Heart right ventricle (tissue), 16 donors: ENCODE data around the gene PCDHA9. TPM values are rescaled to one million over a fixed set of nuclear protein-coding genes. Genes with fewer than 3 reads are reported as not detected.
A peak's percentile ranks its signal among the peaks of the same experiment; 100 is the strongest.
"Not testable (repeated sequence)": the region's sequence is repeated elsewhere in the genome, so short reads cannot be mapped to it uniquely, and the experiment has no call there.

Source experiments
- ATAC-seq, 8 donors: fragments of 200-7000 bp; cut with Tn5 transposase; one replicate each; pipeline ENCODE4 v1.9.1; 2020; ENCODE audit warnings: mild to moderate bottlenecking in 8 of 8, moderate library complexity in 8 of 8, moderate number of reproducible peaks in 1 of 8
- DNase-seq, 2 donors: peaks; one replicate each; pipeline ENCODE4 v3.0.0-alpha.2; 2020
- H3K27ac ChIP-seq, 10 donors: fragments of 200-600 bp; sonication (generic) in 2 of 10; one replicate each; pipeline versions ENCODE4 v1.5.0 to v1.8.0; 2020 to 2022; ENCODE audit warnings: mild to moderate bottlenecking in 3 of 10
- H3K27me3 ChIP-seq, 7 donors: fragments of 200-600 bp; one replicate each; pipeline ENCODE4 v1.8.0; 2021 to 2022; ENCODE audit warnings: mild to moderate bottlenecking in 2 of 7
- H3K36me3 ChIP-seq, 9 donors: fragments of 200-600 bp; sonication (generic) in 1 of 9; one replicate each; pipeline versions ENCODE4 v1.5.0 to v1.8.0; 2020 to 2022; ENCODE audit warnings: mild to moderate bottlenecking in 2 of 9
- H3K4me1 ChIP-seq, 9 donors: fragments of 200-600 bp; sonication (generic) in 1 of 9; one replicate each; pipeline versions ENCODE4 v1.5.0 to v1.8.0; 2020 to 2022; ENCODE audit warnings: mild to moderate bottlenecking in 4 of 9
- H3K4me3 ChIP-seq, 10 donors: fragments of 200-600 bp; sonication (generic) in 2 of 10; one replicate each; pipeline versions ENCODE4 v1.5.0 to v1.8.0; 2020 to 2022; ENCODE audit warnings: mild to moderate bottlenecking in 7 of 10, moderate library complexity in 2 of 10
- H3K9me3 ChIP-seq, 11 donors: fragments of 200-600 bp in 10 of 11; sonication (generic) in 2 of 11; one replicate each; pipeline versions ENCODE4 v1.5.0 to v1.8.0; 2013 to 2022; ENCODE audit warnings: mild to moderate bottlenecking in 2 of 11, control low read depth in 1 of 11, moderate library complexity in 1 of 11
- WGBS, 2 donors: extraction: QIAGEN DNeasy Blood & Tissue Kit; methylation state at CpG; one replicate each; pipeline ENCODE4 v1.1.7; 2013; ENCODE audit warnings: inconsistent platforms in 1 of 2; 5-methylcytosine and 5-hydroxymethylcytosine counted together
- intact Hi-C, 10 donors: fragments of 100-400 bp; cut with DNase I; formaldehyde crosslinking; loops; one replicate each; pipeline versions ENCODE4 v1.11.1 to v1.14.2; 2022
- polyA plus RNA-seq, 2 donors: library from polyadenylated mRNA; stranded (reverse); fragments of 200-250 nt; gene quantifications; one replicate each; pipeline ENCODE4 v1.2.3, GENCODE V29; 2013
- total RNA-seq, 10 donors: library from RNA; stranded (reverse); fragmentation: NEBNext Ultra II Directional in 3 of 10; extraction: Animal tissue kit (Norgen Biotek cat#: 25700) in 3 of 10; gene quantifications; one replicate each; pipeline versions ENCODE4 v1.2.1 to v1.2.4, GENCODE V29; 2021 to 2023
- TF ChIP-seq, protein P1 (sequence below), 9 donors: fragments of 200-600 bp; sonication (generic) in 2 of 9; IDR thresholded peaks; one replicate each; pipeline versions ENCODE4 v1.5.0 to v1.8.0; 2021 to 2022; ENCODE audit warnings: antibody characterized with exemption in 9 of 9, mild to moderate bottlenecking in 5 of 9, moderate library complexity in 1 of 9
- donor health status: Arrhythmogenic right ventricular cardiomyopathy.
- donor health status: ischemic (EF 13 %, LVEDD 7.1; RV severe dilation, severe dysfunction).
- donor health status: healthy with polysubstance abuse.
- donor health status: DM: no; HTN: yes; CAD: no.
- donor health status: DM: no; HTN: no; CAD: no.
- donor health status: ischemic (EF 25% LVEDD 6.9; RV normal size, moderate dysfunction).
- donor health status: ischemic (EF 25% LVEDD 5.7; RV mildly dilated, moderate dysfunction).
- donor health status: healthy.
- donor health status: DM: yes; HTN: yes; CAD: no.
- donor health status: Ischemic cardiomyopathy.
- donor health status: ischemic (EF 35%, LVEDD 5.7; RV mildly dilated, moderate dysfunction).
- donor health status: nonischemic (EF 11% LVEDD 7.7; RV severe dilation, severe dysfunction).
- donor health status: DM: yes; HTN: yes; CAD: no.
- donor health status: PGD.
- donor health status: ischemic (EF 29% LVEDD 5.4; RV normal size, mild dysfunction).
- donor health status: nonischemic (EF 23%, LVEDD 6.1; RV moderate dilation, normal function).

PCDHA9 gene
- total and polyA plus RNA-seq, 12 donors = 0.05 to 0.15 (median 0.07) TPM; not detected in 8

- ATAC-seq = no peak
- peaks cover 0 to 93% (median 54%) of the 10 kb centered on the region in 7 donors for H3K27me3 ChIP-seq
- WGBS, 2 donors = 6 to 12% methylated on average over 8 of the region's 8 CpGs
- no peaks in the 10 kb centered on the region for H3K4me1 ChIP-seq
- no peaks in the 10 kb centered on the region for H3K36me3 ChIP-seq
- no peak within 1 kb of the TSS for H3K27ac ChIP-seq
- H3K4me3 ChIP-seq = peak within 1 kb of the TSS in 2 of 10 donors; percentile 32 to 38
- TF ChIP-seq, protein P1, sequence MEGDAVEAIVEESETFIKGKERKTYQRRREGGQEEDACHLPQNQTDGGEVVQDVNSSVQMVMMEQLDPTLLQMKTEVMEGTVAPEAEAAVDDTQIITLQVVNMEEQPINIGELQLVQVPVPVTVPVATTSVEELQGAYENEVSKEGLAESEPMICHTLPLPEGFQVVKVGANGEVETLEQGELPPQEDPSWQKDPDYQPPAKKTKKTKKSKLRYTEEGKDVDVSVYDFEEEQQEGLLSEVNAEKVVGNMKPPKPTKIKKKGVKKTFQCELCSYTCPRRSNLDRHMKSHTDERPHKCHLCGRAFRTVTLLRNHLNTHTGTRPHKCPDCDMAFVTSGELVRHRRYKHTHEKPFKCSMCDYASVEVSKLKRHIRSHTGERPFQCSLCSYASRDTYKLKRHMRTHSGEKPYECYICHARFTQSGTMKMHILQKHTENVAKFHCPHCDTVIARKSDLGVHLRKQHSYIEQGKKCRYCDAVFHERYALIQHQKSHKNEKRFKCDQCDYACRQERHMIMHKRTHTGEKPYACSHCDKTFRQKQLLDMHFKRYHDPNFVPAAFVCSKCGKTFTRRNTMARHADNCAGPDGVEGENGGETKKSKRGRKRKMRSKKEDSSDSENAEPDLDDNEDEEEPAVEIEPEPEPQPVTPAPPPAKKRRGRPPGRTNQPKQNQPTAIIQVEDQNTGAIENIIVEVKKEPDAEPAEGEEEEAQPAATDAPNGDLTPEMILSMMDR (IDR thresholded peaks at IDR 0.05) = peak in 3 of 9 donors; percentile 18 to 37 (median 24)
- intact Hi-C loops = loop anchor here in 2 of 10 donors (5.0 to 10.0 kb wide), 2 partner anchors 208 to 211 kb away; no protein-coding TSS in a partner anchor
- H3K9me3 ChIP-seq = peaks cover 0 to 62% (median 20%) of the 10 kb centered on the region in 11 donors
- DNase-seq = no peak
Measured at GRCh38 chr5:140833993-140834392, 14.2 kb upstream of the PCDHA9 start, which contains the start of gene PCDHA7. Gene PCDHA7, plus strand, starts transcription at chr5:140834269. Its CDS starts 115 bp downstream, at chr5:140834384.

- WGBS, 2 donors = 16 to 19% methylated on average over 23 to 26 of the region's 38 CpGs
- H3K27ac ChIP-seq, DNase-seq, H3K36me3 ChIP-seq, H3K4me1 ChIP-seq, ATAC-seq: not testable (repeated sequence)
- Histone ChIP-seq H3K9me3 (peaks cover 0 to 59% (median 15%) of the 10 kb centered on the region in 11 donors), H3K27me3 (peaks cover 0 to 93% (median 55%) of the 10 kb centered on the region in 7 donors), H3K4me3 (peak overlapping the region in 2 of 10 donors; percentile 32 to 38)
- intact Hi-C loops = loop anchor here in 2 of 10 donors (5.0 to 10.0 kb wide), 2 partner anchors 208 to 210 kb away; no protein-coding TSS in a partner anchor
Measured at GRCh38 chr5:140834439-140835008, 13.7 kb upstream of the PCDHA9 start.

DNA sequence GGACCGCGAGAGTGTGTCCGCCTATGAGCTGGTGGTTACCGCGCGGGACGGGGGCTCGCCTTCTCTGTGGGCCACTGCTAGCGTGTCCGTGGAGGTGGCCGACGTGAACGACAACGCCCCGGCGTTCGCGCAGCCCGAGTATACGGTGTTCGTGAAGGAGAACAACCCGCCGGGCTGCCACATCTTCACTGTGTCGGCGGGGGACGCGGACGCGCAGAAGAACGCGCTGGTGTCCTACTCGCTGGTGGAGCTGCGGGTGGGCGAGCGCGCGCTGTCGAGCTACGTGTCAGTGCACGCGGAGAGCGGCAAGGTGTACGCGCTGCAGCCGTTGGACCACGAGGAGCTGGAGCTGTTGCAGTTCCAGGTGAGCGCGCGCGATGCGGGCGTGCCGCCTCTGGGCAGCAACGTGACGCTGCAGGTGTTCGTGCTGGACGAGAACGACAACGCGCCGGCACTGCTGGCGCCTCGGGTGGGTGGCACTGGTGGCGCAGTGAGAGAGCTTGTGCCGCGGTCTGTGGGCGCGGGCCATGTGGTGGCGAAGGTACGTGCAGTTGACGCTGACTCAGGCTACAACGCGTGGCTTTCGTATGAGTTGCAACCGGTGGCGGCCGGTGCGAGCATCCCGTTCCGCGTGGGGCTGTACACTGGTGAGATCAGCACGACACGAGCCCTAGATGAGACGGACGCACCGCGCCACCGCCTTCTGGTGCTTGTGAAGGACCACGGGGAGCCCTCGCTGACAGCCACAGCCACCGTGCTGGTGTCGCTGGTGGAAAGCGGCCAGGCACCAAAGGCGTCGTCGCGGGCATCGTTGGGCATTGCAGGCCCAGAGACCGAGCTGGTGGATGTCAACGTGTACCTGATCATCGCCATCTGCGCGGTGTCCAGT, 12.3 kb upstream of the PCDHA9 start:
- intact Hi-C loops = loop anchor here in 1 of 10 donors (10.0 kb wide), 1 partner anchor 209 kb away; no protein-coding TSS in a partner anchor
- H3K9me3 ChIP-seq = peaks cover 0 to 58% (median 7%) of the 10 kb centered on the region in 11 donors
- DNase-seq = no peak

DNA sequence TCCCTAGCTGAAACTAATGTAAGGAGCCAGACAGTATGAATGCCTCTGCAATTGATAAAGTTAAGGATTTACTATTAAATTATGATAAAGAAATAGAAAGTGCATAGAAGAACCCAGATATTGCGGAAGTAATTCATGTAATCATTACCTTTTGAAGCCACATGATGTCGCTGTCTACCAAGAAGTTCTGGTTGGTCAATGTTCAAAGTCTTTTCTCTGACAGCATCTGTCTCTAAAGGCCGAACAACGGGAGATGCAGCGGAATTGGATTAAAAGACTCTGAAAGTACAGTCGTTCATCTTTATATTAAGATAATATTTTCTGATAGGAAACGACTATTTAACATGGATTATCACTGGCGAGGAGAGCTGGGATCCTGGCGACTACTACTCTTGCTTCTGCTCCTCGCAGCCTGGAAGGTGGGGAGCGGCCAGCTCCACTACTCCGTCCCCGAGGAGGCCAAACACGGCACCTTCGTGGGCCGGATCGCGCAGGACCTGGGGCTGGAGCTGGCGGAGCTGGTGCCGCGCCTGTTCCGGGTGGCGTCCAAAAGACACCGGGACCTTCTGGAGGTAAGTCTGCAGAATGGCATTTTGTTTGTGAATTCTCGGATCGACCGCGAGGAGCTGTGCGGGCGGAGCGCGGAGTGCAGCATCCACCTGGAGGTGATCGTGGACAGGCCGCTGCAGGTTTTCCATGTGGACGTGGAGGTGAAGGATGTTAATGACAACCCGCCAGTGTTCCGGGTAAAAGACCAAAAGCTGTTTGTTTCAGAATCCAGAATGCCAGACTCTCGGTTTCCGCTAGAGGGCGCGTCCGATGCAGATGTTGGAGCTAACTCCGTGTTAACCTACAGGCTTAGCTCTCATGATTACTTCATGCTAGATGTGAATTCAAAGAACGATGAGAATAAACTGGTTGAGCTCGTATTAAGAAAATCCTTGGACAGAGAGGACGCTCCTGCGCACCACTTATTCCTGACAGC, 6.9 kb upstream of the PCDHA9 start, which contains the start of gene PCDHA8:
Gene PCDHA8, plus strand, starts transcription at position 210 of the 985 bp plus-strand sequence. Its CDS starts 135 bp downstream, at position 345.
- WGBS, 2 donors = 16 to 21% methylated on average over 42 to 47 of the region's 47 CpGs
- ATAC-seq (no peak), DNase-seq (no peak)
- TF ChIP-seq, protein P1 (IDR thresholded peaks at IDR 0.05) = peak in 3 of 9 donors; percentile 3 to 20 (median 14)
- no peaks in the 10 kb centered on the region for H3K4me1 ChIP-seq
- no peak within 1 kb of the TSS for H3K4me3 ChIP-seq
- no peak within 1 kb of the TSS for H3K27ac ChIP-seq
- no peaks in the 10 kb centered on the region for H3K36me3 ChIP-seq
- H3K27me3 ChIP-seq = peaks cover 0 to 92% (median 36%) of the 10 kb centered on the region in 7 donors
- peaks cover 0 to 57% (median 8%) of the 10 kb centered on the region in 11 donors for H3K9me3 ChIP-seq
- intact Hi-C loops = no loop called here

More for the DNA sequence above, 12.3 kb upstream of the PCDHA9 start:
- no peak for ATAC-seq
- Histone ChIP-seq H3K27ac (no peak overlapping the region), H3K4me3 (no peak overlapping the region), H3K36me3 (no peaks in the 10 kb centered on the region), H3K27me3 (peaks cover 0 to 93% (median 60%) of the 10 kb centered on the region in 7 donors), H3K4me1 (no peaks in the 10 kb centered on the region)
- 30 to 39% methylated on average over 103 of the region's 103 CpGs for WGBS, 2 donors
- TF ChIP-seq, protein P1 (IDR thresholded peaks at IDR 0.05) = no peak
